Gastrocnemius medialis (tissue), 4 donors: ENCODE data around the gene SMG6. TPM values are rescaled to one million over a fixed set of nuclear protein-coding genes. Genes with fewer than 3 reads are reported as not detected.
A peak's percentile ranks its signal among the peaks of the same experiment; 100 is the strongest.

ENCODE experiments used
- ATAC-seq, 2 donors: fragments of 150-250 bp; one replicate each; pipeline ENCODE4 v1.9.1; 2016
- DNase-seq, 2 donors: peaks; one replicate each; pipeline ENCODE4 v3.0.0-alpha.2; 2019
- H3K27ac ChIP-seq, 4 donors: fragments of 200-600 bp; sonication (generic); 1 replicate in 1 of 4; 2 replicates in 3 of 4; pipeline ENCODE4 v1.5.1; 2016 to 2018; ENCODE audit warnings: mild to moderate bottlenecking in 2 of 4, moderate library complexity in 1 of 4
- H3K27me3 ChIP-seq, 3 donors: fragments of 200-600 bp; sonication (generic) in 2 of 3; 1 replicate in 1 of 3; 2 replicates in 2 of 3; pipeline versions ENCODE4 v1.5.1 to v1.6.0; 2016 to 2019; ENCODE audit warnings: mild to moderate bottlenecking in 1 of 3, moderate library complexity in 1 of 3
- H3K36me3 ChIP-seq, 2 donors: fragments of 200-600 bp; sonication (generic) in 1 of 2; one replicate each; pipeline ENCODE4 v1.5.1; 2017 to 2018
- H3K4me1 ChIP-seq, 2 donors: fragments of 200-600 bp; sonication (generic) in 1 of 2; one replicate each; pipeline ENCODE4 v1.5.1; 2016 to 2017; ENCODE audit warnings: mild to moderate bottlenecking in 2 of 2
- H3K4me3 ChIP-seq, 4 donors: fragments of 200-600 bp; sonication (generic) in 3 of 4; 1 replicate in 1 of 4; 2 replicates in 3 of 4; pipeline ENCODE4 v1.5.1; 2016 to 2019; ENCODE audit warnings: mild to moderate bottlenecking in 2 of 4
- H3K9me3 ChIP-seq, 3 donors: fragments of 200-600 bp; sonication (generic) in 2 of 3; 1 replicate in 1 of 3; 2 replicates in 2 of 3; pipeline ENCODE4 v1.5.1; 2016 to 2019
- CTCF ChIP-seq, 5 experiments: fragments of 450-650 bp in 3 of 5; fragments of 200-600 bp in 2 of 5; sonication (generic) in 2 of 5; IDR thresholded peaks in 4 of 5; conservative IDR thresholded peaks in 1 of 5; 1 replicate in 4 of 5; 2 replicates in 1 of 5; pipeline ENCODE4 v1.5.1; 2016 to 2019; ENCODE audit warnings: antibody characterized with exemption in 5 of 5, mild to moderate bottlenecking in 3 of 5, moderate library complexity in 3 of 5
- POLR2A ChIP-seq, 2 donors: fragments of 450-650 bp; IDR thresholded peaks; one replicate each; pipeline ENCODE4 v1.6.1; 2017; ENCODE audit warnings: antibody characterized with exemption in 2 of 2, mild to moderate bottlenecking in 2 of 2, moderate library complexity in 2 of 2
- in situ Hi-C, 4 donors: fragments of 200-750 bp; cut with MboI; loops; one replicate each; pipeline versions ENCODE4 v1.15.0 to v1.8.0; 2017; ENCODE audit warnings: low sequenced_read_pairs in 4 of 4
- intact Hi-C: fragments of 100-400 bp; cut with DNase I; formaldehyde crosslinking; loops from one replicate; pipeline ENCODE4 v1.15.1; 2023; ENCODE audit warnings: low total_unique reads
- total RNA-seq, 4 donors: library from RNA; depleted of rRNA; stranded (reverse); fragments of >200 nt; gene quantifications; one replicate each; pipeline versions ENCODE4 v1.1.0 to v1.2.3, GENCODE V29; 2016

Gene SMG6
- total RNA-seq, 4 donors from 2014 or later: 20.5 to 27.8 (median 23.0) TPM

DNA sequence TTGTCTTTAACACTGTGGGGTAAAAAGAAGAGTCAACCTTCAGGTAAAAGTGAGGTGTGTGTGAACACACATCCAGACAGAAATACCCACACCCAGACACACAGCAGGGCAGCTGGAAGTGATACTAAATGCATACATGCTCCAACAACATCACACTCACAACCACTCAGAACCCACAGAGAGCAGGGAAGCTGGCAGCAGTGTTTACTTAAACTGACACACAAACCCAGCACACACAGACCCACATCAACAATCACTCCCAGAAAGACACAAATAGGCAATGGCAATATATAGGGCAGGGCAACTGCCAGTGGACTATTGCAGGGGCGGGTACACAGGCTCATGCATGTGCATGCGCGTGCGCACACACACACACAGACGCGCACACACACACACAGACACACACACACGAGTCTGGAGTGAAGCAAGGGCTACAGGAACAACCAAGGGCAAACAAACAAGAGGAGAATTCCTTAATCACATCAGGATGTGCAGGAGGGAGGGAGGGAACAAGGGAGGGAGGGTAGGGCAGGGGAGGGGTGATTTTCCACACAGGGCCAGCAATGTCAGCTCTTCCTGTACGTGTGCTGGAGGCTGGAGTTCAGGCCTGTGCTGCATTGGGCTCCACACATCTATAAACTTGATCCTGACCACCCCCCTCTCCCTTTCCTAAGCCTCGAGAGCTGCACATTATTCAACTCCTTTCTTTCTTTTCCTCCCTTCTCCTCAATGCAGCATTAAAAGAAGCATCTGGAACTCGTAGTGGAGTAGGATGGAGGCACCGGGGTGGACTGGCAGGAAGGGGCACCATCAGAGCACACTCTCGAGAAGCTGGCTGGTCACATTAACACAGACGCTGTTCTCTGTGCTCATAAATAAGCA is 218.6 kb downstream of the SMG6 start:
- intact Hi-C loops: loop anchor here (10.0 kb wide), 1 partner anchor 90 kb away; no protein-coding TSS in a partner anchor
- in situ Hi-C loops: no loop called here
- Histone ChIP-seq H3K9me3 (no peaks in the 10 kb centered on the region), H3K27me3 (no peaks in the 10 kb centered on the region), H3K4me3 (no peak overlapping the region), H3K36me3 (peaks cover 0 to 14% of the 10 kb centered on the region in 2 donors), H3K4me1 (peaks cover 66 to 70% of the 10 kb centered on the region in 2 donors), H3K27ac (peak overlapping the region; percentile 76 to 85 (median 80))
- ATAC-seq: peak; percentile 28 to 34
- TF ChIP-seq POLR2A (IDR thresholded peaks at IDR 0.05) (no peak), CTCF (IDR thresholded peaks at IDR 0.05 in 4 of 5, conservative IDR thresholded peaks at IDR 0.05 in 1 of 5) (no peak)
- DNase-seq: peak in 1 of 2 donors; percentile 66

- H3K36me3 ChIP-seq: peaks cover 0 to 15% of the 10 kb centered on the region in 2 donors
- ATAC-seq (peak; percentile 67 to 74), DNase-seq (peak; percentile 53 to 81)
- H3K9me3 ChIP-seq: no peaks in the 10 kb centered on the region
- in situ Hi-C loops (no loop called here), intact Hi-C loops (loop anchor here (10.0 kb wide), 1 partner anchor 91 kb away; no protein-coding TSS in a partner anchor)
- H3K4me3 ChIP-seq: no peak overlapping the region
- peak overlapping the region; percentile 76 to 85 (median 80) for H3K27ac ChIP-seq
- no peaks in the 10 kb centered on the region for H3K27me3 ChIP-seq
- TF ChIP-seq POLR2A (IDR thresholded peaks at IDR 0.05): peak in 1 of 2 donors; percentile 15
- no peak for TF ChIP-seq CTCF (IDR thresholded peaks at IDR 0.05 in 4 of 5, conservative IDR thresholded peaks at IDR 0.05 in 1 of 5)
- peaks cover 63 to 64% of the 10 kb centered on the region in 2 donors for H3K4me1 ChIP-seq
Observed at GRCh38 chr17:2084036-2084765, 219.4 kb downstream of the SMG6 start.

DNA sequence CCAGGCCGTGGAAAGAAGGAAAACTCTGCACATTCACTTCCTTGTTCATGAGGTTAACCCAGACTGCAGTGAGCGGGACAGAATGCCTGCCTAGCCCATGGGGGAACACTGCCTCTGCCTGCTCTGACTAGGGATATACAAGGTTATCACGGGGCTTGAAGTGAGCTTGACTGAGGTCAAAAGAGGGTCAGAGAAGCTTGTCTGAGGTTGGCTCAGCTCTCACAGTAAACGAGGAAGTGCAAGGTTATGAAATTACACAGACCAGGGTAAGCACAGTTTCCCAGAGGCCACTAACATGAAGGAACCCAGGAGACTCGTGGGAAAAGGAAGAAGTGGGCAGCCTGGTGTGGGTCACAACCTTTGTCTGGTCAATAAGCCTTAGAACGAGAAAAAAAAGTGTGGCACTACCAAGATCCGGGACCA is 220.0 kb downstream of the SMG6 start:
- Histone ChIP-seq H3K9me3 (no peaks in the 10 kb centered on the region), H3K27me3 (no peaks in the 10 kb centered on the region), H3K36me3 (peaks cover 0 to 19% of the 10 kb centered on the region in 2 donors), H3K4me3 (no peak overlapping the region), H3K4me1 (peaks cover 57 to 58% of the 10 kb centered on the region in 2 donors), H3K27ac (peak overlapping the region; percentile 76 to 85 (median 80))
- intact Hi-C loops: loop anchor here (10.0 kb wide), 1 partner anchor 91 kb away; no protein-coding TSS in a partner anchor
- ATAC-seq (no peak), DNase-seq (no peak)
- TF ChIP-seq CTCF (IDR thresholded peaks at IDR 0.05 in 4 of 5, conservative IDR thresholded peaks at IDR 0.05 in 1 of 5): no peak
- no peak for TF ChIP-seq POLR2A (IDR thresholded peaks at IDR 0.05)
- in situ Hi-C loops: no loop called here

- Histone ChIP-seq H3K9me3 (no peaks in the 10 kb centered on the region), H3K36me3 (peaks cover 0 to 19% of the 10 kb centered on the region in 2 donors), H3K27ac (peak overlapping the region; percentile 39 to 82 (median 62)), H3K4me1 (peaks cover 51 to 56% of the 10 kb centered on the region in 2 donors), H3K4me3 (no peak overlapping the region), H3K27me3 (no peaks in the 10 kb centered on the region)
- ATAC-seq: no peak
- no peak for TF ChIP-seq CTCF (IDR thresholded peaks at IDR 0.05 in 4 of 5, conservative IDR thresholded peaks at IDR 0.05 in 1 of 5)
- TF ChIP-seq POLR2A (IDR thresholded peaks at IDR 0.05): no peak
- intact Hi-C loops: loop anchor here (10.0 kb wide), 1 partner anchor 93 kb away; no protein-coding TSS in a partner anchor
- in situ Hi-C loops: no loop called here
- no peak for DNase-seq
Observed at GRCh38 chr17:2082003-2082781, 221.4 kb downstream of the SMG6 start.
